Measurements from ENCODE around the gene CDKN2AIPNL. TPM values are rescaled to one million over a fixed set of nuclear protein-coding genes. Genes with fewer than 3 reads are reported as not detected.

Gene CDKN2AIPNL
- total and polyA plus RNA-seq, 12 donors = 14.1 to 63.7 (median 29.3) TPM

- H3K4me3 ChIP-seq = no peak overlapping the region
- no peak overlapping the region for H3K27ac ChIP-seq
- 93 to 96% (median 95%) methylated on average over 5 of the region's 5 CpGs for WGBS, 4 donors
- DNase-seq = no peak
- no peak for TF ChIP-seq CTCF (IDR thresholded peaks at IDR 0.05)
- TF ChIP-seq POLR2A (IDR thresholded peaks at IDR 0.05) = no peak
- no peaks in the 10 kb centered on the region for H3K9me3 ChIP-seq (replicated peaks in 1 of 3)
- intact Hi-C loops (cut with DNase I) = no loop called here
- H3K27me3 ChIP-seq = no peaks in the 10 kb centered on the region
- H3K36me3 ChIP-seq (replicated peaks in 1 of 2) = no peaks in the 10 kb centered on the region
- H3K4me1 ChIP-seq (replicated peaks in 1 of 2) = no peaks in the 10 kb centered on the region
Measured at GRCh38 chr5:134355681-134356080, 56.0 kb downstream of the CDKN2AIPNL start.

Other genes starting within 250 kb of the CDKN2AIPNL start
- gene SKP1, start 234.9 kb downstream of the CDKN2AIPNL start, total RNA-seq = 100 to 1,000 TPM; 262 to 522 (median 380) TPM
- gene SKP1, start 234.9 kb downstream of the CDKN2AIPNL start, polyA plus RNA-seq = 1,000 to 10,000 TPM in 1 of 3 donors, 100 to 1,000 TPM in 2; 121 to 1,485 (median 274) TPM
- gene PPP2CA, start 185.8 kb downstream of the CDKN2AIPNL start, total RNA-seq = 100 to 1,000 TPM; 138 to 220 (median 146) TPM
- 100 to 1,000 TPM in 1 of 3 donors, 10 to 100 TPM in 2; 26.9 to 246 (median 32.6) TPM for gene PPP2CA, start 185.8 kb downstream of the CDKN2AIPNL start, polyA plus RNA-seq
- 10 to 100 TPM in 1 of 9 donors, 1 to 10 TPM in 7, under 1 TPM in 1; 0.85 to 10.8 (median 5.6) TPM for gene CDKL3, start 44.7 kb downstream of the CDKN2AIPNL start, total RNA-seq
- gene CDKL3, start 44.7 kb downstream of the CDKN2AIPNL start, polyA plus RNA-seq = 1 to 10 TPM; 4.3 to 6.6 (median 4.9) TPM
- 100 to 1,000 TPM in 4 of 9 donors, 10 to 100 TPM in 5; 19.7 to 144 (median 58.2) TPM for gene UBE2B, start 40.3 kb downstream of the CDKN2AIPNL start, total RNA-seq
- 100 to 1,000 TPM in 2 of 3 donors, 10 to 100 TPM in 1; 86.2 to 124 (median 106) TPM for gene UBE2B, start 40.3 kb downstream of the CDKN2AIPNL start, polyA plus RNA-seq
- 100 to 1,000 TPM in 1 of 9 donors, 10 to 100 TPM in 7, 1 to 10 TPM in 1; 7.9 to 180 (median 82.2) TPM for gene JADE2, start 113.8 kb upstream of the CDKN2AIPNL start, total RNA-seq
- gene JADE2, start 113.8 kb upstream of the CDKN2AIPNL start, polyA plus RNA-seq = 10 to 100 TPM; 10.2 to 25.8 (median 25.7) TPM
- 100 to 1,000 TPM in 5 of 9 donors, 10 to 100 TPM in 4; 44.2 to 279 (median 101) TPM for gene SAR1B, start 220.9 kb upstream of the CDKN2AIPNL start, total RNA-seq
- 100 to 1,000 TPM in 1 of 3 donors, 10 to 100 TPM in 2; 13.6 to 152 (median 28.0) TPM for gene SAR1B, start 220.9 kb upstream of the CDKN2AIPNL start, polyA plus RNA-seq
- 10 to 100 TPM; 14.7 to 67.8 (median 27.3) TPM for gene SEC24A, start 236.9 kb upstream of the CDKN2AIPNL start, total RNA-seq
- 10 to 100 TPM in 1 of 3 donors, 1 to 10 TPM in 2; 2.3 to 61.9 (median 3.8) TPM for gene SEC24A, start 236.9 kb upstream of the CDKN2AIPNL start, polyA plus RNA-seq